ENCODE data around the gene EN2. TPM values are rescaled to one million over a fixed set of nuclear protein-coding genes. Genes with fewer than 3 reads are reported as not detected.

EN2 gene
- total and polyA plus RNA-seq, 2 experiments from 2014 or later = not detected

DNA sequence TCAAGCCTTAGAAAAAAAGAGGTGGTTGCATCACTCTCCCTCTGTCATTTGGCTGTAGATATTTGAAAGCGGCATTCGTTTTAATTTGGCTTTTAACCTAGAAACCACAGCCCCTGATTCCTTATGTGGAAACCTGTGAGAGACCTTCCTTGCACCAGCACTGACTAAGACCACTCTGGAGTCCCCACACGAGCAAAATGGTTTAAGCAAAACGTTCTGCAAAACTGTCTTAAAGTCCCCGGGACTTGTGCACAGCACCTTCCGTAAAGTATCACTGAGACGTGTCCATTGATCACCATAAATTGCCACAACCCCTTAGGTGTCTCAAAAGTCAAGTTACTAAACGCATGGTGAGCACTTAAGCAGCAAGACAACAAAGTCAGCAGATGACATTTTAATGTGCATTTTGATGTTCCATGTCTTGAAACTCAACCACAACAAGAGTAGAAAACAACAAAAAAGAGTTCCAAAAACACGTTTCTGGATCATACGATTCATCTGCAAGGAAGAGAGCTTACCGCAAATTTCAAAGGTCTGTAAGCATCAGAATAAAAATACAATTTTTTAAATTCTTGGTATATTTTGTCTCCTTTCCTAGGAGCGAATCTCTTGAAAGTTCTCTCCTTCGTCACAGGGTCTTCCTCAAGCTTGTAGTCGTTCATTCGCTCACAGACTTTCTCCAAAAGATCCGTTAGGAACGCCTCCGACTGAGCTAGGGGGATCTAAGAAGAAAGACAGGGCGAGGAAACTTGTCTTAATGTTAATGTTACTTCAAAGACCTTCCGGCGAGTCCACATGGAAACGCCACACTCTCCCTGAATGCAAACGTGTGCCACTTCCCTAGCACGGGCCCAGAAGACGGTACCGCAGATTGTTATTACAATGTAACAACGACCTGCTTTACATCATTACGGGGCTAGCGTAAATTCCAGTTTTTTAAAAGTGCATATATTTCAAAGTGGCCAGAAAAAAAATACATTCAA lies 50.7 kb downstream of the EN2 start:
- Histone ChIP-seq H3K9me3 (ENCODE audit: low read depth) (no peaks in the 10 kb centered on the region), H3K9ac (no peak overlapping the region), H3K4me2 (ENCODE audit: unreplicated experiment) (no peak overlapping the region), H3K4me1 (ENCODE audit: insufficient read depth) (no peaks in the 10 kb centered on the region), H3K27ac (no peak overlapping the region), H3K36me3 (ENCODE audit: low read depth) (no peaks in the 10 kb centered on the region), H2AFZ (no peak overlapping the region), H3K4me3 (no peak overlapping the region), H3K27me3 (replicated peaks; ENCODE audit: insufficient read depth) (peaks cover 95% of the 10 kb centered on the region), H3F3A (ENCODE audit: insufficient read depth) (no peaks in the 10 kb centered on the region), H4K20me1 (ENCODE audit: insufficient read depth) (no peaks in the 10 kb centered on the region), H3K79me2 (ENCODE audit: insufficient read depth) (no peaks in the 10 kb centered on the region), H3K9me2 (ENCODE audit: insufficient read depth) (no peaks in the 10 kb centered on the region)
- TF ChIP-seq EZH2 (IDR thresholded peaks at IDR 0.05; ENCODE audit: insufficient read depth, poor library complexity, severe bottlenecking) (no peak), EZH2phosphoT487 (IDR thresholded peaks at IDR 0.05; ENCODE audit: insufficient read depth, low read depth) (no peak)
- 13 to 14% methylated on average over 29 of the region's 29 CpGs for WGBS, 2 experiments (ENCODE audit: low coverage in 1 of 2, low lambda C conversion rate in 2 of 2, missing lambda C conversion rate in 2 of 2)
- DNase-seq = no peak
- in situ Hi-C loops (cut with MboI) = no loop called here

DNA sequence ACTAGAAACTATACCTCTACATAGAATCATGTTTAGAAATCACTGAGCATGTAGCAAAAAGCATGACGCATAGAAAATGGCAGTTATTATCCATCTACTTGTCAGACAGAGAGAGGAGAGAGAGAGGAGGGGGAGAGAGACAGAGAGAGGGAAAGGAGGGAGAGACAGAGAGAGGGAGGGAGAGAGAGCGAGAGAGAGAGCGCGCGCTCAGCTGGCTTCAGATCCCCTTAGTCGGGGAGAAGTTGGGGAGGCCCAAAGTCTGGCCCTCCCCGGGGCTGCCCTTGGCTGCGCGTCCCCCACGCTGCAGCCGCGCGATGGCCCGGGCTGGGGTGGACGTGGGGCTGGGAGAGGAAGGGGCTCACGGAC lies 51.4 kb downstream of the EN2 start:
- H3K9ac ChIP-seq = no peak overlapping the region
- no peak for DNase-seq
- in situ Hi-C loops (cut with MboI) = no loop called here
- H3K27ac ChIP-seq = no peak overlapping the region
- TF ChIP-seq EZH2 (IDR thresholded peaks at IDR 0.05; ENCODE audit: insufficient read depth, poor library complexity, severe bottlenecking) (no peak), EZH2phosphoT487 (IDR thresholded peaks at IDR 0.05; ENCODE audit: insufficient read depth, low read depth) (no peak)
- H3K9me3 ChIP-seq (ENCODE audit: low read depth) = no peaks in the 10 kb centered on the region
- H3K4me1 ChIP-seq (ENCODE audit: insufficient read depth) = no peaks in the 10 kb centered on the region
- no peaks in the 10 kb centered on the region for H3K36me3 ChIP-seq (ENCODE audit: low read depth)
- WGBS, 2 experiments (ENCODE audit: low coverage in 1 of 2, low lambda C conversion rate in 2 of 2, missing lambda C conversion rate in 2 of 2) = 13 to 24% methylated on average over 10 to 13 of the region's 16 CpGs
- no peaks in the 10 kb centered on the region for H4K20me1 ChIP-seq (ENCODE audit: insufficient read depth)
- no peaks in the 10 kb centered on the region for H3K9me2 ChIP-seq (ENCODE audit: insufficient read depth)
- H3K79me2 ChIP-seq (ENCODE audit: insufficient read depth) = no peaks in the 10 kb centered on the region
- H3K4me3 ChIP-seq = no peak overlapping the region
- H3K27me3 ChIP-seq (replicated peaks; ENCODE audit: insufficient read depth) = peaks cover 93% of the 10 kb centered on the region
- H2AFZ ChIP-seq = no peak overlapping the region
- H3F3A ChIP-seq (ENCODE audit: insufficient read depth) = no peaks in the 10 kb centered on the region
- no peak overlapping the region for H3K4me2 ChIP-seq (ENCODE audit: unreplicated experiment)

DNA sequence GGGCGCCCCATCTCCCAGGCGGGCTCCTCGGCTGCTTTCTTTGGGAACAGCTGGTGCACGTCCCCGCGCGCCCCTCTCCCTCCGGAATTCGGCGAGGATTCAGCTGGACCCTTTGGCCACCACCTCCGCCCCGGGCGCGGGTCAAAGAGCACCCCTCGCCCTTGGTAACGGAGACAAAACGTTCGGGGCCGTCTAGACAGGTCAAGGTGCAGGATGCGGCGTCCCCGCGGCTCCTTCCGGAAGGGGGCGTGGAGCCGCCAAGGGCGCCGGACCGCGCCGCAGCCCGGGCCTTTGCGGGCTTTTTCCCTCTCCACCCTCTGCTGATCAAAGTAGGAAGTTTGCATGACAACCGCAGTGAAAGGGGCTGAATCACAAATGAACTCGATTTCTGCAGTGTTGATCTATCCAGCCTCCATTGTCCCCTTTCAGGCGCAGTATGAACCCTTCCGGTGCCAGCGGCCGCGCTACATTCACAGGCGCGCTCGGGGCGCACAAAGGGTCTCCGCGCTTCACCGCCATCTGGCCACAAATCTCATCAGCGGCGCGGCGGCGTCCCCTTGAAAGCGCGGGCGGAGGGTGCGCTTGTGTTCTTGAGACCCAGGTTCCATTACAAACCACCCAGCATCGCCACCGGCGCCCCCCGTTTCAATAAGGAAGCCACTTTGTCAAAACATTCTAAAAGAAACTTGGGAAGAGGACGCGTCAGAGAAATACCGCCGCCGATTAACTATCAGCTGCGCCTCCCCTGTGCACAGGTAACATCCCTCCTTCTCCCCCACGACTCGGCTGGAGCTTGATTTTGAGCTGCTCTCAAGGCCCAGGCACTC lies 52.0 kb downstream of the EN2 start:
- H2AFZ ChIP-seq = no peak overlapping the region
- H3K9ac ChIP-seq = no peak overlapping the region
- no peaks in the 10 kb centered on the region for H4K20me1 ChIP-seq (ENCODE audit: insufficient read depth)
- no peaks in the 10 kb centered on the region for H3K9me2 ChIP-seq (ENCODE audit: insufficient read depth)
- no peaks in the 10 kb centered on the region for H3F3A ChIP-seq (ENCODE audit: insufficient read depth)
- TF ChIP-seq EZH2 (IDR thresholded peaks at IDR 0.05; ENCODE audit: insufficient read depth, poor library complexity, severe bottlenecking) (peak; percentile 33), EZH2phosphoT487 (IDR thresholded peaks at IDR 0.05; ENCODE audit: insufficient read depth, low read depth) (0 out of 2 replicates have a peak, but pooled peaks have one; percentile 3)
- H3K36me3 ChIP-seq (ENCODE audit: low read depth) = no peaks in the 10 kb centered on the region
- WGBS, 2 experiments (ENCODE audit: low coverage in 1 of 2, low lambda C conversion rate in 2 of 2, missing lambda C conversion rate in 2 of 2) = 8 to 11% methylated on average over 57 to 68 of the region's 68 CpGs
- peaks cover 88% of the 10 kb centered on the region for H3K27me3 ChIP-seq (replicated peaks; ENCODE audit: insufficient read depth)
- no peaks in the 10 kb centered on the region for H3K4me1 ChIP-seq (ENCODE audit: insufficient read depth)
- no peak for DNase-seq
- H3K4me2 ChIP-seq (ENCODE audit: unreplicated experiment) = no peak overlapping the region
- H3K4me3 ChIP-seq = no peak overlapping the region
- no peaks in the 10 kb centered on the region for H3K79me2 ChIP-seq (ENCODE audit: insufficient read depth)
- no peaks in the 10 kb centered on the region for H3K9me3 ChIP-seq (ENCODE audit: low read depth)
- in situ Hi-C loops (cut with MboI) = no loop called here
- H3K27ac ChIP-seq = no peak overlapping the region

DNA sequence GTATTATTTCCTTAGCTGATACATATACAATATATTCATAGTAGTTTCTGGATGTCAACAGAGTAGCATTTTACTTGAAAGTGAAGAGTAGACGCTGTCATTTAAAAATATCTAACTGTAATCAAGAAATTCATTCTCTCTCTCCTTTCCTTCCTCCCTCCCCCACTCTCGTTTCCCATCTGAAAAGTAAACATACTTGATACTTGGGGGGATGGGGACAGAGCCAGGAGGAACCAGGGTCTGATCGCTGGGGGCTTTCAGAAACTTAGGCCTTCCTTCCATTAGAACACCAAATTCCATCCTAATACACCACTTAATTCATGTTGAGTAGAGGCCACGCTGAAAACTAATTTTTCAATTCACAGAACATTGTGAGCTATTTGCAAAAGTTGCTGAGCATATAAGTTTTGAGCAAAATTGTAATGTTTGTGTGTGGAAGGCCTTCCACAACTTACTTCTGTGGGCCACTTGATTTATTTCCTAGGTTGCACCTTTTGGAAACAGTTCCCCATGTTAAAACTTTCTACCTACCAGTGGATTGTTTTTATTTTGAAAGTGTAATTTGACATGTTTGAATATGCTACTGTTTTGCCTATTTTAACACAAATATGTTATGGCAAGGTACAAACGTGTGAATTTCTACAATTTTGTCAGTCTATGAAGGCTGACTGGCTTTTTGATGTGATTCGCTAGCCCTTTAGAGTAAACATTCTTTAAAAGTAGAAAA lies 53.2 kb downstream of the EN2 start:
- in situ Hi-C loops (cut with MboI) = no loop called here
- no peak overlapping the region for H3K27ac ChIP-seq
- H3K79me2 ChIP-seq (ENCODE audit: insufficient read depth) = no peaks in the 10 kb centered on the region
- no peaks in the 10 kb centered on the region for H3F3A ChIP-seq (ENCODE audit: insufficient read depth)
- H3K9me2 ChIP-seq (ENCODE audit: insufficient read depth) = no peaks in the 10 kb centered on the region
- WGBS, 2 experiments (ENCODE audit: low coverage in 1 of 2, low lambda C conversion rate in 2 of 2, missing lambda C conversion rate in 2 of 2) = 9 to 11% methylated on average over 6 of the region's 6 CpGs
- peaks cover 76% of the 10 kb centered on the region for H3K27me3 ChIP-seq (replicated peaks; ENCODE audit: insufficient read depth)
- no peak overlapping the region for H3K4me2 ChIP-seq (ENCODE audit: unreplicated experiment)
- no peaks in the 10 kb centered on the region for H4K20me1 ChIP-seq (ENCODE audit: insufficient read depth)
- H2AFZ ChIP-seq = no peak overlapping the region
- H3K9ac ChIP-seq = no peak overlapping the region
- no peak overlapping the region for H3K4me3 ChIP-seq
- H3K9me3 ChIP-seq (ENCODE audit: low read depth) = no peaks in the 10 kb centered on the region
- no peak for DNase-seq
- H3K36me3 ChIP-seq (ENCODE audit: low read depth) = no peaks in the 10 kb centered on the region
- TF ChIP-seq EZH2phosphoT487 (IDR thresholded peaks at IDR 0.05; ENCODE audit: insufficient read depth, low read depth) (no peak), EZH2 (IDR thresholded peaks at IDR 0.05; ENCODE audit: insufficient read depth, poor library complexity, severe bottlenecking) (no peak)
- H3K4me1 ChIP-seq (ENCODE audit: insufficient read depth) = no peaks in the 10 kb centered on the region

All from GM23248 (cell line).